Measurements from ENCODE around the gene GAS1.

GAS1 gene

DNA sequence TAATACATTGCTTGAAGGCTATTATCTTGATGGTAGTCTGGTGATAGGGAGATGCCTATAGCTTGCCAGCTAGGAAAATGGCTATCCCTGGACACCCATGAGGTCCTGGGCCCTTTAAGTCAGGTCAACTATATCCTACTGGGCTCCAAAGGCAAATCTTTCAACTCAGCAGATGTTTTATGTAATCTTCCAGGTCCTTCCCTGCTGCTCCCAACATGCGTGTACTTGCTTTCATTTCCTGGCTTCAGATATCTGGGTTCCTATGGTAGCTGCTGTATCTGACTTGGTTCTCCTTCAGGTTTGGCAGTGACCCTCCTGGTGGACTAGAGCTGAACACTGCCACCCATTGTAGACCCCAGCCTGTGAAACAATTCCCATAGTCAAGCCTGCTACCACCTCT is 32.4 kb upstream of the GAS1 start:
- no peak for TF ChIP-seq Cebpa-rat (IDR thresholded peaks at IDR 0.05)
- Histone ChIP-seq H3K36me3 (no peaks in the 10 kb centered on the region), H3K4me2 (no peak overlapping the region), H3K27me3 (no peaks in the 10 kb centered on the region), H3K9me3 (no peaks in the 10 kb centered on the region), H4K20me1 (no peaks in the 10 kb centered on the region), H3K4me3 (no peak overlapping the region), H3K27ac (no peak overlapping the region), H3K9ac (no peak overlapping the region), H3K4me1 (no peaks in the 10 kb centered on the region)

GRCh38 chr9:86978922-86979474 is 31.7 kb upstream of the GAS1 start:
- no peaks in the 10 kb centered on the region for H4K20me1 ChIP-seq
- no peaks in the 10 kb centered on the region for H3K4me1 ChIP-seq
- H3K4me2 ChIP-seq: no peak overlapping the region
- no peak overlapping the region for H3K4me3 ChIP-seq
- H3K27me3 ChIP-seq: no peaks in the 10 kb centered on the region
- no peak overlapping the region for H3K27ac ChIP-seq
- H3K9ac ChIP-seq: no peak overlapping the region
- H3K36me3 ChIP-seq: no peaks in the 10 kb centered on the region
- no peak for TF ChIP-seq Cebpa-rat (IDR thresholded peaks at IDR 0.05)
- H3K9me3 ChIP-seq: no peaks in the 10 kb centered on the region

- Histone ChIP-seq H3K4me2 (no peak overlapping the region), H3K27ac (no peak overlapping the region), H3K9me3 (no peaks in the 10 kb centered on the region), H3K4me3 (no peak overlapping the region), H3K9ac (no peak overlapping the region), H4K20me1 (no peaks in the 10 kb centered on the region), H3K4me1 (no peaks in the 10 kb centered on the region), H3K27me3 (no peaks in the 10 kb centered on the region), H3K36me3 (no peaks in the 10 kb centered on the region)
- TF ChIP-seq Cebpa-rat (IDR thresholded peaks at IDR 0.05): no peak
Measured at GRCh38 chr9:86978413-86978812, 31.1 kb upstream of the GAS1 start.

- H4K20me1 ChIP-seq: no peaks in the 10 kb centered on the region
- no peaks in the 10 kb centered on the region for H3K4me1 ChIP-seq
- no peak overlapping the region for H3K4me2 ChIP-seq
- no peak overlapping the region for H3K4me3 ChIP-seq
- H3K9me3 ChIP-seq: no peaks in the 10 kb centered on the region
- TF ChIP-seq Cebpa-rat (IDR thresholded peaks at IDR 0.05): no peak
- no peak overlapping the region for H3K27ac ChIP-seq
- H3K27me3 ChIP-seq: no peaks in the 10 kb centered on the region
- no peak overlapping the region for H3K9ac ChIP-seq
- H3K36me3 ChIP-seq: no peaks in the 10 kb centered on the region
Measured at GRCh38 chr9:86977205-86977835, 30.0 kb upstream of the GAS1 start.

DNA sequence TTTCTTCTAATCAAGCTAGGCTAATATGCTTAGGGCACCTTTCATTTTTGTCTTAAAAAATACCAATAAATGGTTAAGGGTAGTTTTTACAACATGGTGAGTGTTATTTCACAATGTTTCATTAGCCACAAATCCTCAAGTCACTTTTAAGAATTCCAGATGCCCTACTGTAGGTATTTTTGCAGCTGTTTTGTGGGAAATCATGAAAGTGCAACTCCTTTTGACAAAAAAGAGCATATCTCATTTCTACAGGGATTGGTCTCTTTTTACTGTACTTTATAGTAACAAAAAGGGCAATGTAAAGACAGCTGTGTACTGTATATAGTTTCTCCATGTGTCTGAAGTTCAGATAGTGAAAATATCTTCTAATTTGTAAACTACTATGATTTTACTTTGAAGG is 28.3 kb upstream of the GAS1 start:
- H3K9me3 ChIP-seq: no peaks in the 10 kb centered on the region
- no peaks in the 10 kb centered on the region for H3K4me1 ChIP-seq
- H3K27me3 ChIP-seq: no peaks in the 10 kb centered on the region
- no peak overlapping the region for H3K4me2 ChIP-seq
- H3K9ac ChIP-seq: no peak overlapping the region
- no peak overlapping the region for H3K4me3 ChIP-seq
- no peak for TF ChIP-seq Cebpa-rat (IDR thresholded peaks at IDR 0.05)
- no peaks in the 10 kb centered on the region for H4K20me1 ChIP-seq
- no peak overlapping the region for H3K27ac ChIP-seq
- no peaks in the 10 kb centered on the region for H3K36me3 ChIP-seq

DNA sequence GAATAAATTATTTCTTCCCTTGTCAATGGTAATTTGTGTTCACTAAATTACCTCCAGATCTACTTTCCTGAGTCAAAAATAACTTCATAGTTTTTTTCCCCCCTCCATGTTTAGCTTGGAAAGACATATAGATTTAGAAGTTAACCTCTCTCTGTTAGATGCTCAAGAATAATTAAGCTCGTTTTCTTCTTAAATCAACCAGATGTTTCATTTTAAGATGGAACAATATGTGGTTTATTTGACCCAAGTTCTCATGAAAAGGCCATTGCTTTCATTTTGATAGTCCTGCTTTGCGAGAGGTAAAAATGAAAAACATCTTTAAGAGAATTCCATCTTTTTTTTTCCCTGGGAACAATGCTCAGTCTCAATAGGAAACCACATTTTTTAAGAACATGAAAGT is 27.7 kb upstream of the GAS1 start:
- no peak for TF ChIP-seq Cebpa-rat (IDR thresholded peaks at IDR 0.05)
- Histone ChIP-seq H3K27me3 (no peaks in the 10 kb centered on the region), H4K20me1 (no peaks in the 10 kb centered on the region), H3K27ac (no peak overlapping the region), H3K9me3 (no peaks in the 10 kb centered on the region), H3K4me3 (no peak overlapping the region), H3K9ac (no peak overlapping the region), H3K4me1 (no peaks in the 10 kb centered on the region), H3K4me2 (no peak overlapping the region), H3K36me3 (no peaks in the 10 kb centered on the region)

- no peaks in the 10 kb centered on the region for H3K4me1 ChIP-seq
- no peaks in the 10 kb centered on the region for H4K20me1 ChIP-seq
- no peak overlapping the region for H3K4me2 ChIP-seq
- H3K9me3 ChIP-seq: no peaks in the 10 kb centered on the region
- TF ChIP-seq Cebpa-rat (IDR thresholded peaks at IDR 0.05): no peak
- no peaks in the 10 kb centered on the region for H3K36me3 ChIP-seq
- no peaks in the 10 kb centered on the region for H3K27me3 ChIP-seq
- no peak overlapping the region for H3K27ac ChIP-seq
- H3K4me3 ChIP-seq: no peak overlapping the region
- no peak overlapping the region for H3K9ac ChIP-seq
Measured at GRCh38 chr9:86974421-86974820, 27.1 kb upstream of the GAS1 start.

DNA sequence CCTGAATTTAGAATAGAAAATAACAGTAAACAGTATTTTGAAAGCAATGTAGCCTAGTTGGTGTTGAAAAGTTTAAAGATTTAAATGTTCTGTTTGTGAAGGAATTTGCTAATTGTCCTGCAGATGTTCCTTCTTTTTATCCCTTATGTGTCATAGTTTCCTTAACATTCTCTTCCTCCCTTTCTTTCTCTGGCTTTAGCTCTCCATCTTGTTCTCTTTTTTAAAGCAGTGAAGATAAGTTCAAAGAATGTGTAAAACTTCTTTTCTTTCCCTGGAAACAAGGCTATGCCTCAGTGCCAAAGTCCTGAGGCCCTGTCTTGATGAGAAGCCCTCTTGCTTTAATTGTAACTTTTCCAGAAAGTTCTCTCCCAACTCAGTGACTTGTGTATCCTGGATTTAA is 24.4 kb upstream of the GAS1 start:
- no peaks in the 10 kb centered on the region for H4K20me1 ChIP-seq
- no peak for TF ChIP-seq Cebpa-rat (IDR thresholded peaks at IDR 0.05)
- no peak overlapping the region for H3K4me3 ChIP-seq
- no peak overlapping the region for H3K9ac ChIP-seq
- H3K9me3 ChIP-seq: no peaks in the 10 kb centered on the region
- H3K36me3 ChIP-seq: no peaks in the 10 kb centered on the region
- no peaks in the 10 kb centered on the region for H3K4me1 ChIP-seq
- no peak overlapping the region for H3K27ac ChIP-seq
- H3K4me2 ChIP-seq: no peak overlapping the region
- no peaks in the 10 kb centered on the region for H3K27me3 ChIP-seq

DNA sequence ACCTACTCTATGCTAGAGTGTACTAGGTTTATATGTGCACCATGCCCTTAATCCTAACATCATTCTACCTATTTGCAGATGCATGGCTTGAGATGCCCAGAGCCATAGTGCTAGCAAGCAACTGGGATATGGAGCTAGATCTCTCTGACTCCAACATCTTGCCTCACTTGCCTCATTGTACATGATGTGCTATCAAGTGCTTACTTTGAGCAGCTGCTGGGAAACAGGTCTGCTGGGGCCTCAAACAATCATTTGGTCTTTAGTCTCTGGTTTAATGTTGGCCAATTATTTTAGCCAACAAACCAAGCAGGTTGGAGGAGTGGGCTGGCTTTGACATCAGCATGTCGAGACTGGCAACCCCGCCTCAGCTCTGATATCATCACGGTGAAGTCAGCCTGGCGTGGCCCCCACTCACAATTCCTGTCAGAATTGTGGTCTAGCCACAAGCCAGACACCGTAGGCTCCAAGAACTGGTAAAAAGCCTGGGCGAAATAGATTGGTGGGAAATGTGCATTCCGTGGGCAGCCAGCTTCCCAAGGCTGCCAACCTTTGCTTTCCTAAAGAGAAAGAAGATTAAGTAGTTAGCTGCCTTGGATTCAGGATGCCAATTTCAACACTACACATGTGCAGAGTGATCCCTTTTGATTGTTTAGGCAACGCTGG is 21.1 kb upstream of the GAS1 start:
- Histone ChIP-seq H4K20me1 (no peaks in the 10 kb centered on the region), H3K4me2 (no peak overlapping the region), H3K36me3 (no peaks in the 10 kb centered on the region), H3K4me3 (no peak overlapping the region), H3K4me1 (no peaks in the 10 kb centered on the region), H3K9me3 (no peaks in the 10 kb centered on the region), H3K27ac (no peak overlapping the region), H3K27me3 (no peaks in the 10 kb centered on the region), H3K9ac (no peak overlapping the region)
- no peak for TF ChIP-seq Cebpa-rat (IDR thresholded peaks at IDR 0.05)

DNA sequence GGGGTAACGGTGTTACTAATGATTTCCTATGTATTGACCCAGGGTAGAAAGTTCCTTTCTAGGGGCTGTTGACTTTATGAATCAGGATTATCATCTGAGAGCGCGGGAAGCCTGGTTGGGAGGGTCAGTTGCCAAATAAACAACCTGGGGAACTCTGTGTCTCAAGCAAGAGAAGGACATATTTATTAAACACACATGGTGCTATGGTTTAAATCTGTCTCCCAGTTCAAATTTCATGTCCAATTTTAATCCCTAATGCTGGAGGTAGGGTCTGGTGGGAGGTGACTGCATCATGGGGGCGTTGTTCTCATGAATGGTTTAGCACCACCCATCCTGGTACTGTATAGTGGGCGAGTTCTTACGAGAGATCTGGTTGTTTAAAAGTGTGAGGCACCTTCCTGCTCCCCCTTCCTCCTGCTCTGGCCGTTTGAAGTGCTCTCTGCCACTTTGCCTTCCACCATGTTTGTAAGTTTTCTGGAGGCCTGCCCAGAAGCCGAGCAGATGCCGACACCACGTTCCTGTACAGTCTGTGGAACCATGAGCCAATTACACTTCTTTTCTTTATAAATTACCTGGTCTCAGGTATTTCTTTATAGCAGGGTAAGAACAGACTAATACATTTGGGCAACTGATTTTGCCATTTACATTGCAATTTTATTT is 19.7 kb upstream of the GAS1 start:
- no peak overlapping the region for H3K27ac ChIP-seq
- TF ChIP-seq Cebpa-rat (IDR thresholded peaks at IDR 0.05): no peak

More for the DNA sequence above, 19.7 kb upstream of the GAS1 start:
- no peaks in the 10 kb centered on the region for H3K4me1 ChIP-seq
- H3K36me3 ChIP-seq: no peaks in the 10 kb centered on the region
- no peaks in the 10 kb centered on the region for H3K9me3 ChIP-seq
- no peak overlapping the region for H3K4me2 ChIP-seq
- H3K27me3 ChIP-seq: no peaks in the 10 kb centered on the region
- no peak overlapping the region for H3K4me3 ChIP-seq
- no peaks in the 10 kb centered on the region for H4K20me1 ChIP-seq
- H3K9ac ChIP-seq: no peak overlapping the region

All from BLaER1 (cell line).